RKO (cell line): ENCODE data around the gene CLN5.
A peak's percentile ranks its signal among the peaks of the same experiment; 100 is the strongest.
"Not testable (repeated sequence)": the region's sequence is repeated elsewhere in the genome, so short reads cannot be mapped to it uniquely, and the experiment has no call there.

ENCODE experiments used
- DNase-seq: peaks from one replicate; pipeline ENCODE4 v3.0.0-alpha.2; 2016; ENCODE audit warnings: low spot score

The CLN5 gene

DNA sequence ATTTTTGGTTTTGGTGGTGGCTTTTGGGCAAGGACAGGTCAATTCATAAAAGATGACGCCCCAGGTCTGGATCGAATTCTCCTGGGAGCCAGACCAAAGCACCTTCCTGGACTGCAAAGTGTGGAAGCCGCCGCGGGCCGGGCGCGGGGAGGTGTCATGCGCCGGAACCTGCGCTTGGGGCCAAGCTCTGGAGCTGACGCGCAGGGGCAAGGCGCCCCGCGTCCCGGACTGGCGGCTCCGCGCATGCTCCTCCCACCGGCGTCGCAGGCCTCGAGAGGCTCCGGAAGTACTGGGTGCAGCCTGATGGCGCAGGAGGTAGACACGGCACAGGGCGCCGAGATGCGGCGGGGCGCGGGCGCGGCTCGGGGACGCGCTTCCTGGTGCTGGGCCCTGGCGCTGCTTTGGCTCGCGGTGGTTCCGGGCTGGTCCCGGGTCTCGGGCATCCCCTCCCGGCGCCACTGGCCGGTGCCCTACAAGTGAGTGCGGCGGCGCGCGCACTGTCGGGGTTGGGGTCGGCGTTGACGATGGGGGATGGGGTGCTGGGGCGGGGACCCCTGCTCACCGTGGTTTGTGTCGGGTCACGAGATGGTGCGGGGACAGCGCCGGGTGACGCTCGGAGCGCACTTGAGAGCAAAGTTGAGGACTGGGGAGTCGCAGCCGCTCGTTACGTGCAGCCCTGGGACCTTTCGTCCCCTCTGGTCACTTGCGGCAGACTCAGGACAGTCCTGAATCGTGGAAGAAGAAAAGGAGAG lies at the start of gene CLN5:
Gene CLN5 (plus strand): TSS at position 286 of the 752 bp plus-strand sequence. CDS start 18 bp downstream, at position 304.
- peak; percentile 95 for DNase-seq

GRCh38 chr13:76942363-76942762 lies 49.5 kb upstream of the CLN5 start:
- DNase-seq: no peak

DNA sequence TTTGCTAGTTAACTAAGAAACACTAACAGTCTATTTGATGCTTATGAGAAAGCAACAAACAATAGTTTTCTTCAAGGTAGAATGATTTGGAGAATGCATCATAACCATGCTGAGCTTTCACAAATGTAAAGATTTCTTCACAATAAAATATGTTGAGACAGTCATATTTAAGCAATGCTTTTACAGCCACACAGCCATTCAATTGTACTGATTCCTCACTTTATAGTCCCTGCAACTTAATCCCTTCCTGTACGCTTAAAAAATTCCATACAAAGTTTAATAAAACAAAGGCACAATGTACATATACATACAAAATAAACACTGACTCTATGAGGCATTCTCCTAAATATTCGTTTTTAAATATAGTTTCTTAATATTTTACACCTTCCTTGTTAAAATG lies 48.2 kb upstream of the CLN5 start:
- no peak for DNase-seq

GRCh38 chr13:76944456-76944855 lies 47.4 kb upstream of the CLN5 start:
- no peak for DNase-seq

GRCh38 chr13:76948149-76948548 lies 43.7 kb upstream of the CLN5 start, which contains the start of gene ACOD1:
TSS of gene ACOD1 (plus strand) at chr13:76948511. CDS start at chr13:76948559, 48 bp downstream.
- DNase-seq: peak; percentile 50

DNA sequence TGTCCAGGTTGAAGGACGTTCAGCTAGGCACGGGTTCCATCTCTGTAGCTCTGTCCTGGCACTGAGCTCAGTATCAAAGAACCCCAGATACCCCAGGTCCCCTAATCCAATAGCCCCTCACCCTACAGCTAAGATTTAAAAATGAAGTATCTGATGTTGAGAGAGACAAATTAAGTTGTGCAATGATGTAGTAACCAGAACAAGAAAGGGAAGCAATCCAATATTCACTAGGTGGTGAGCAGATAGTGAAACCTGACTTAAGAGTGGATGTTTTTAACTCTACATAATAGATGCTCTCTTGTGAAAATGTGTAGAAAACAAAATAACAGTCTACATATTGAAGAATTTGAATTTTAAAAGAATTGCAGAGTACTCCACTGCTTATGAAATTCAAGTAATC lies 41.8 kb upstream of the CLN5 start:
- DNase-seq: no peak

GRCh38 chr13:76953968-76954367 lies 37.9 kb upstream of the CLN5 start:
- DNase-seq: no peak

- DNase-seq: peak; percentile 11
These were observed 37.3 kb upstream of the CLN5 start for GRCh38 chr13:76954538-76954937.

- no peak for DNase-seq
These were observed 36.7 kb upstream of the CLN5 start for GRCh38 chr13:76955193-76955592.

DNA sequence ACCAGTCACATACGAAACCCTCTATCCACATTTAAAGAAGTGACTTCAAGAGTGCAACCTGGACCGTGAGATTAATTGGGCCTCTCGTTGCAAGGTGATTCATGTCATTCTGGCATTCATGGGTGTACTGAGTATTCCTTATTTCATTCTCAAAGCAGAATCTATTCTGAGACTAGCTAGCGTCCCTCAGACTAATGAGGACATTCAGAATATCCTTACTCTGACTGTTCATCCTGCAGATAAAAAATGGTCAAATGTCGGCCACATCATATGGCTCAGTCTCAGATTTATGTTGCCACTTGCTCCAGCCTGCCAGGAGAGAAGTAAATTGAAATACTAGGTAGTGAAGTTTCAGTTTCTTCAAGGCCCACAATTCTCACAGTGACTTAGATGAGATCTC lies 36.2 kb upstream of the CLN5 start:
- DNase-seq: no peak

- no peak for DNase-seq
These were observed 32.9 kb upstream of the CLN5 start for GRCh38 chr13:76958841-76959432.

GRCh38 chr13:76959734-76960133 lies 32.1 kb upstream of the CLN5 start:
- DNase-seq: not testable (repeated sequence)

- no peak for DNase-seq
These were observed 26.0 kb upstream of the CLN5 start for GRCh38 chr13:76965759-76966421.

GRCh38 chr13:76967031-76967430 lies 24.9 kb upstream of the CLN5 start:
- DNase-seq: no peak

GRCh38 chr13:76968041-76968440 lies 23.8 kb upstream of the CLN5 start:
- DNase-seq: no peak

DNA sequence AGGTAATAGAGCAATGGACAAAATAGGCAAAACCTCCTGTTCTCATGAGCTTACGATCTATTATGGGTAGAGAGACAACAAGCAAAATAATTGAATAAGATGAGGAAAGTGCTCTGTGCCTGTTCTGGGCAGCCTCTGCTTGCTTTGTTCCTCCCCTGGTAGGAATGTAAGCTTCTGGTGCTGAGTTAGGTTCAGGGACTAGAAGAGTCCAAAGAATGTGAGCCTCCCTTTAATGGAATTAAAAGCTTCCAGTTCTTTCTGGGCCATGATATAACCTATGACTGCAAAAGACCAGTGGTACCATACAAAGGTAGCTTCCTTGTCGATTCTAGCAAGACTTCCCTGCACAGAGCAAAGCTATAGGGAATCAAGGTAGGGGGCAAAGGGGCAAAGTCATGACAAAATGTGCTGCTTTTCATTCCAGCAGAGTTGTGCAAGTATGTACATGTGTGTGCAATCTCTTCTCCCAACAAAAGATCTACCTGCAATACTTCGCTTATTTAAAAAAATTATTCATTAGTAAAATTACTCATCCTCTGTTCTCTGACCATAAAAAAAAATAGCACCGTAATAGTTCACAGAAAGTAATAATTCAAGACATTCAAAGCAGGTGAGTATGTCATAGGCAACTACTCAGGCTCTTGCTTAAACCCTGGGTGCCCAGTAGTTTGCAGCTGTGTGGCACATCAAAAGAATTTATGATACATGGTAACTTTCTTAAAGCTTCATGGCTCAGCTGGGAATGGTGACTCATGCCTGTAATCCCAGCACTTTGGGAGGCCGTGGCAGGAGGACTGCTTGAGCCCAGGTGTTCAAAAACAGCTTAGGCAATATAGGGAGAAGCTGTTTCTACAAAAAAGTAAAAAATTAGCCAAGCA lies 22.2 kb upstream of the CLN5 start:
- peak; percentile 58 for DNase-seq

- no peak for DNase-seq
These were observed 20.7 kb upstream of the CLN5 start for GRCh38 chr13:76971215-76971614.

- DNase-seq: no peak
These were observed 19.7 kb upstream of the CLN5 start for GRCh38 chr13:76971851-76972829.

DNA sequence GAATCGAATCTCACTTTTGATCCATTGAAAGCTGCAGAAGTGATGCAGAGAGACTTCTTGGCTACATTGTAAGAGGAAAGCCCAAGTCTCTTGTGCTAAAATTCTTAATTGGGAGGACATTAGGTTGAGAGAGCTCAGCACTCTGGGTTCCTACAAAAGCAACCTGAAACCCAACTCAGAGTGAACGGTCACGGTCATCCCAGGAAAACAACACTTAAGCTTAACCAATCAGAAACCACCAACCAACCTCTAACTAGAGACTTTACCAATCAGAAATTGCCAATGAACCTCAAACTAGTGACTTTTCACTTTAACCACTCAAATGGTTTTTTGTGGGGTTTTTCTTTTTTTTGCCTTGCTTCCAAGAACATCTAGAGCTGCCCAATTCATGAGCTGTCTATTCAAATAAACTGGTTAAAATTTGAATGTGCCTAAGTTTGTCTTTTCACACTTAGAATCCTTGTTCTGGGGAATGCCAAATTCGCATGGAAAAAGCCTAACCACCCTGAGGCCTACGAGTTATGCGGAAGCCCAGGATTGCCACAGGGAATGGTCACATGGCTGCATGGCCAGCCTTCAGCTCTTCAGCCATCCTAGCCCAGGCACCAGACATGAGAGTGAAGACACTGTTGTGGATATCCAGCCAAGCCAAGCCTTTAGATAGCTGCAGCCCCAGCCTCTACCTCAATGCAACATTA lies 17.8 kb upstream of the CLN5 start:
- no peak for DNase-seq

DNA sequence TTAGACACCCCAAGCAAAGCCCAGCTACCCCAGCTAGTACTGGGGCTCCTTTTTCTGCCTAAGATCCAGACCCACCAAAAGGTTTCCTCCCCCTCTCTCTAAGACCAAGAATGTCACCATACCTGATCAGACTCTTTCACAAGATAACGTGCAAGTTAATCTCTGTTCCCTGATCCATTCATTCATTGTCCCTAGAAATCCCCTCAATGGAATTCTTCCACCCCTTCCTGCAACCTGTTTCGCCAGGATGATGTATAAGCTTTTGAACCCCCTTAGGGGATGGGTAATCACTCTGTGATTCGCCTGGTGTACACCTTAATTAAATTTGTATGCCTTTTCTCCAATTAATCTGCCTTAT lies 17.3 kb upstream of the CLN5 start:
- DNase-seq: no peak
